Measurements from ENCODE around the gene APAF1. TPM values are rescaled to one million over a fixed set of nuclear protein-coding genes. Genes with fewer than 3 reads are reported as not detected.

The APAF1 gene
- total RNA-seq, 1 experiment from 2014 or later, result 19.1 TPM

- H3K4me2 ChIP-seq, result no peak overlapping the region
- H3K9me3 ChIP-seq (ENCODE audit: insufficient read depth, low read depth), result no peaks in the 10 kb centered on the region; the same call in 1 of the 2 replicates
- no peak overlapping the region for H2AFZ ChIP-seq
- no peaks in the 10 kb centered on the region for H3K36me3 ChIP-seq (ENCODE audit: low read depth)
- no peaks in the 10 kb centered on the region for H3F3A ChIP-seq (ENCODE audit: insufficient read depth, low read depth)
- intact Hi-C loops (cut with micrococcal nuclease; ENCODE audit: unreplicated experiment), result no loop called here
- TF ChIP-seq EZH2 (IDR thresholded peaks at IDR 0.05; ENCODE audit: low read depth) (no peak), CTCF (conservative IDR thresholded peaks at IDR 0.05) (no peak)
- BruUV-seq (replicated peaks), result no TSS peak
- no peak for DNase-seq
- peaks cover 60% of the 10 kb centered on the region for H3K27me3 ChIP-seq (ENCODE audit: insufficient read depth, low read depth)
- H3K79me2 ChIP-seq (ENCODE audit: low read depth), result no peaks in the 10 kb centered on the region
- no peaks in the 10 kb centered on the region for H4K20me1 ChIP-seq (ENCODE audit: insufficient read depth)
- H3K4me3 ChIP-seq, result no peak overlapping the region
- no peak overlapping the region for H3K27ac ChIP-seq
- no peaks in the 10 kb centered on the region for H3K4me1 ChIP-seq (replicated peaks; ENCODE audit: insufficient read depth)
- ChIA-PET POLR2A (ENCODE audit: unreplicated experiment) (no interaction called here), CTCF (no interaction called here)
- no peaks in the 10 kb centered on the region for H3K9me2 ChIP-seq (ENCODE audit: insufficient read depth)
Observed at GRCh38 chr12:98767248-98767647, 122.2 kb downstream of the APAF1 start.

GRCh38 chr12:98769068-98769467 lies 124.0 kb downstream of the APAF1 start:
- no peak for DNase-seq
- Histone ChIP-seq H3F3A (ENCODE audit: insufficient read depth, low read depth) (no peaks in the 10 kb centered on the region), H3K27me3 (ENCODE audit: insufficient read depth, low read depth) (peaks cover 54% of the 10 kb centered on the region), H3K4me3 (no peak overlapping the region), H3K4me2 (no peak overlapping the region), H3K4me1 (replicated peaks; ENCODE audit: insufficient read depth) (no peaks in the 10 kb centered on the region), H3K27ac (no peak overlapping the region), H3K79me2 (ENCODE audit: low read depth) (no peaks in the 10 kb centered on the region), H4K20me1 (ENCODE audit: insufficient read depth) (no peaks in the 10 kb centered on the region), H3K36me3 (ENCODE audit: low read depth) (no peaks in the 10 kb centered on the region), H2AFZ (no peak overlapping the region), H3K9me2 (ENCODE audit: insufficient read depth) (no peaks in the 10 kb centered on the region), H3K9me3 (ENCODE audit: insufficient read depth, low read depth) (no peaks in the 10 kb centered on the region; the same call in 1 of the 2 replicates)
- intact Hi-C loops (cut with micrococcal nuclease; ENCODE audit: unreplicated experiment), result no loop called here
- POLR2A ChIA-PET (ENCODE audit: unreplicated experiment), result no interaction called here
- CTCF ChIA-PET, result interaction anchor here (0.6 kb wide), 1 partner anchor 25 kb away, joined by 8 read pairs; no protein-coding TSS in a partner anchor
- no peak for TF ChIP-seq CTCF (conservative IDR thresholded peaks at IDR 0.05)
- no peak for TF ChIP-seq EZH2 (IDR thresholded peaks at IDR 0.05; ENCODE audit: low read depth)
- no TSS peak for BruUV-seq (replicated peaks)

- H3K9me3 ChIP-seq (ENCODE audit: insufficient read depth, low read depth), result no peaks in the 10 kb centered on the region; the same call in 1 of the 2 replicates
- BruUV-seq (replicated peaks), result no TSS peak
- no peaks in the 10 kb centered on the region for H3K9me2 ChIP-seq (ENCODE audit: insufficient read depth)
- no peaks in the 10 kb centered on the region for H3F3A ChIP-seq (ENCODE audit: insufficient read depth, low read depth)
- no peak overlapping the region for H3K4me3 ChIP-seq
- H3K4me1 ChIP-seq (replicated peaks; ENCODE audit: insufficient read depth), result no peaks in the 10 kb centered on the region
- no peak overlapping the region for H3K4me2 ChIP-seq
- ChIA-PET CTCF (no interaction called here), POLR2A (ENCODE audit: unreplicated experiment) (no interaction called here)
- TF ChIP-seq CTCF (conservative IDR thresholded peaks at IDR 0.05), result no peak
- no peak for TF ChIP-seq EZH2 (IDR thresholded peaks at IDR 0.05; ENCODE audit: low read depth)
- no peaks in the 10 kb centered on the region for H3K36me3 ChIP-seq (ENCODE audit: low read depth)
- intact Hi-C loops (cut with micrococcal nuclease; ENCODE audit: unreplicated experiment), result no loop called here
- no peak overlapping the region for H2AFZ ChIP-seq
- no peaks in the 10 kb centered on the region for H3K79me2 ChIP-seq (ENCODE audit: low read depth)
- no peaks in the 10 kb centered on the region for H4K20me1 ChIP-seq (ENCODE audit: insufficient read depth)
- no peak for DNase-seq
- H3K27me3 ChIP-seq (ENCODE audit: insufficient read depth, low read depth), result peaks cover 52% of the 10 kb centered on the region
- H3K27ac ChIP-seq, result no peak overlapping the region
Observed at GRCh38 chr12:98770230-98770629, 125.1 kb downstream of the APAF1 start.
